Endothelial cell of umbilical vein (primary cell): ENCODE results near the gene RUNX2. TPM values are rescaled to one million over a fixed set of nuclear protein-coding genes. Genes with fewer than 3 reads are reported as not detected.

Experiments used
- BruUV-seq: library from RNA; stranded (reverse); fragments of 400-500 nt; replicated peaks from 2 replicates; lab custom pipeline; 2021; lab: Mats Ljungman, UMichigan
- CTCF ChIA-PET: fragments of 300-600, 350-600 bp; sonication (Branson Sonifier 250); formaldehyde crosslinking; loops from one replicate; lab custom pipeline; 2021; ENCODE audit warnings: antibody characterized with exemption, inconsistent platforms; lab: Charles Lee
- POLR2A ChIA-PET: fragments of 300-600, 350-600 bp; sonication (Branson Sonifier 250); formaldehyde crosslinking; loops from one replicate; lab custom pipeline; 2021; ENCODE audit warnings: antibody characterized with exemption, inconsistent platforms; lab: Charles Lee
- DNase-seq: peaks from one replicate; pipeline ENCODE4 v3.0.0-alpha.2; 2011; ENCODE audit warnings: low read depth, low spot score
- FAIRE-seq: peaks from 2 replicates; lab custom pipeline; 2011; peaks lifted over from hg19 to GRCh38; lab: Jason Lieb, UNC
- H2AFZ ChIP-seq: 2 replicates; pipeline ENCODE4 v1.6.0; 2012; ENCODE audit warnings: low read depth, low read length, control low read depth, inconsistent platforms
- H3K27ac ChIP-seq: 2 replicates; pipeline ENCODE4 v1.5.1; 2011; ENCODE audit warnings: low read depth, mild to moderate bottlenecking, control low read depth, low read length, moderate library complexity; ENCODE audit not compliant: insufficient read depth
- H3K27me3 ChIP-seq, 2 experiments: 2 replicates each; pipeline versions ENCODE4 v1.6.0 to v1.6.1; 2011; ENCODE audit warnings: low read length in 2 of 2, mixed read lengths in 1 of 2; ENCODE audit not compliant: control insufficient read depth in 2 of 2, insufficient read depth in 2 of 2
- H3K36me3 ChIP-seq, 2 experiments: 2 replicates in 1 of 2; 3 replicates in 1 of 2; pipeline ENCODE4 v1.5.1; 2011; ENCODE audit warnings: low read length in 2 of 2, mild to moderate bottlenecking in 1 of 2, moderate library complexity in 1 of 2; ENCODE audit not compliant: control insufficient read depth in 2 of 2, insufficient read depth in 2 of 2; ENCODE audit errors: extremely low read depth in 1 of 2
- H3K4me1 ChIP-seq: 3 replicates; pipeline ENCODE4 v1.5.1; 2011; ENCODE audit warnings: mild to moderate bottlenecking, low read length; ENCODE audit not compliant: control insufficient read depth, insufficient read depth; ENCODE audit errors: extremely low read depth
- H3K4me2 ChIP-seq: 2 replicates; pipeline ENCODE4 v1.6.1; 2011; ENCODE audit warnings: low read length, control low read depth, mixed read lengths; ENCODE audit not compliant: insufficient read depth
- H3K4me3 ChIP-seq, 3 experiments: fragments of 200-600 bp in 1 of 3; sonication (generic), shearing (Covaris generic) in 1 of 3; replicated peaks in 1 of 3; 2 replicates each; pipeline ENCODE4 v1.5.1; 2011 to 2016; ENCODE audit warnings: control low read depth in 3 of 3, low read length in 3 of 3, mild to moderate bottlenecking in 2 of 3, inconsistent platforms in 1 of 3, low read depth in 1 of 3, moderate library complexity in 1 of 3; ENCODE audit not compliant: insufficient read depth in 1 of 3
- H3K79me2 ChIP-seq: 2 replicates; pipeline ENCODE4 v1.6.0; 2012; ENCODE audit warnings: low read length, inconsistent platforms; ENCODE audit not compliant: control insufficient read depth, insufficient read depth
- H3K9ac ChIP-seq: replicated peaks from 2 replicates; pipeline ENCODE3; 2011; ENCODE audit warnings: low read length, control low read depth; ENCODE audit not compliant: insufficient read depth; ENCODE audit errors: extremely low read depth
- H3K9me1 ChIP-seq: replicated peaks from 3 replicates; pipeline ENCODE4 v1.6.0; 2011; ENCODE audit warnings: mild to moderate bottlenecking, low read length; ENCODE audit not compliant: control insufficient read depth, insufficient read depth; ENCODE audit errors: extremely low read depth
- H3K9me3 ChIP-seq: replicated peaks from 2 replicates; pipeline ENCODE4 v1.5.1; 2012; ENCODE audit warnings: low read length, inconsistent platforms; ENCODE audit not compliant: control insufficient read depth, insufficient read depth
- H4K20me1 ChIP-seq: replicated peaks from 2 replicates; pipeline ENCODE3; 2011; ENCODE audit warnings: mild to moderate bottlenecking, low read length; ENCODE audit not compliant: control insufficient read depth, insufficient read depth; ENCODE audit errors: extremely low read depth
- CTCF ChIP-seq, 2 donors: IDR thresholded peaks; 1 replicate in 1 of 2; 2 replicates in 1 of 2; pipeline ENCODE4 v1.5.1; 2011; ENCODE audit warnings: low read length in 2 of 2, mild to moderate bottlenecking in 2 of 2, moderate library complexity in 2 of 2, control low read depth in 1 of 2, inconsistent platforms in 1 of 2, low read depth in 1 of 2; ENCODE audit not compliant: insufficient read depth in 1 of 2; ENCODE audit errors: extremely low read depth in 1 of 2
- EZH2 ChIP-seq: IDR thresholded peaks from 2 replicates; pipeline ENCODE4 v1.6.1; 2012; ENCODE audit warnings: borderline replicate concordance, low read depth, mild to moderate bottlenecking, moderate library complexity, low read length, inconsistent platforms; ENCODE audit not compliant: severe bottlenecking
- FOS ChIP-seq: IDR thresholded peaks from 2 replicates; pipeline ENCODE4 v1.6.1; 2011; ENCODE audit warnings: mild to moderate bottlenecking, low read length, moderate library complexity, borderline replicate concordance; ENCODE audit not compliant: insufficient read depth
- GATA2 ChIP-seq: IDR thresholded peaks from 2 replicates; pipeline ENCODE4 v1.7.0; 2011; ENCODE audit warnings: low read depth, mild to moderate bottlenecking, moderate library complexity, mixed read lengths, low read length; ENCODE audit not compliant: insufficient read length, insufficient read depth
- JUN ChIP-seq: IDR thresholded peaks from 2 replicates; pipeline ENCODE4 v1.6.1; 2011; ENCODE audit warnings: borderline replicate concordance, low read depth; ENCODE audit not compliant: insufficient read length, insufficient read depth
- MAX ChIP-seq: IDR thresholded peaks from 2 replicates; pipeline ENCODE4 v1.6.1; 2011; ENCODE audit not compliant: insufficient read depth, insufficient read length
- MYC ChIP-seq: IDR thresholded peaks from one replicate; pipeline ENCODE4 v1.6.1; 2011; ENCODE audit warnings: mild to moderate bottlenecking, low read depth, low read length
- POLR2A ChIP-seq: IDR thresholded peaks from 2 replicates; pipeline ENCODE4 v1.6.1; 2012; ENCODE audit warnings: low read depth, mild to moderate bottlenecking, control low read depth, low read length
- POLR2AphosphoS5 ChIP-seq: IDR thresholded peaks from 2 replicates; pipeline ENCODE4 v1.6.1; 2012; ENCODE audit warnings: low read depth, mild to moderate bottlenecking, control low read depth, low read length, moderate library complexity; ENCODE audit not compliant: insufficient read depth
- dilution Hi-C: fragments of 300-500 bp; cut with MboI; formaldehyde crosslinking; loops from one replicate; pipeline ENCODE4 v1.15.0; 2019; ENCODE audit warnings: low sequenced_read_pairs; ENCODE audit not compliant: extremely low pct_ligation_motif_present
- intact Hi-C: fragments of 100-400 bp; cut with micrococcal nuclease; formaldehyde crosslinking; loops from one replicate; pipeline ENCODE4 v1.10.0; 2022
- polyA plus RNA-seq, 4 experiments: library from polyadenylated mRNA; depleted of rRNA in 3 of 4; stranded (reverse) in 3 of 4; unstranded in 1 of 4; fragments of >200 nt; gene quantifications; 2 replicates each; pipeline versions ENCODE4 v1.2.1 to v1.2.3, GENCODE V29; 2011 to 2012; ENCODE audit warnings: missing spikeins in 1 of 4
- total RNA-seq: library from RNA; stranded (reverse); gene quantifications from 2 replicates; pipeline ENCODE4 v1.2.3, GENCODE V29; 2021

Gene RUNX2
- total and polyA plus RNA-seq, 2 donors (not counting 3 experiments of a cell fraction or from before 2014, with no cell fraction given): 0.06 TPM; not detected in 1

- no peaks in the 10 kb centered on the region for H3K79me2 ChIP-seq
Observed at GRCh38 chr6:45419571-45420082, 91.5 kb downstream of the RUNX2 start.

More at GRCh38 chr6:45419571-45420082, 91.5 kb downstream of the RUNX2 start:
- ChIA-PET CTCF (interaction anchor here (0.9 to 4.9 kb wide), 6 partner anchors 295 to 944 kb away, joined by 3 to 50 read pairs (median 6); no protein-coding TSS in a partner anchor), POLR2A (no interaction called here)
- no peaks in the 10 kb centered on the region for H3K36me3 ChIP-seq
- FAIRE-seq (no peak), DNase-seq (peak; percentile 22)
- H3K4me3 ChIP-seq: no peak overlapping the region
- intact Hi-C loops: loop anchor here (1.0 to 5.0 kb wide), 6 partner anchors 41 to 942 kb away; no protein-coding TSS in a partner anchor
- no peak overlapping the region for H2AFZ ChIP-seq
- no peak overlapping the region for H3K9ac ChIP-seq
- peaks cover 17% of the 10 kb centered on the region for H3K4me1 ChIP-seq
- H3K9me1 ChIP-seq: no peaks in the 10 kb centered on the region
- H3K9me3 ChIP-seq: no peaks in the 10 kb centered on the region
- no peak overlapping the region for H3K4me2 ChIP-seq
- BruUV-seq: no TSS peak
- peaks cover 69 to 96% of the 10 kb centered on the region in 2 experiments for H3K27me3 ChIP-seq
- H3K27ac ChIP-seq: no peak overlapping the region
- H4K20me1 ChIP-seq: no peaks in the 10 kb centered on the region
- dilution Hi-C loops: no loop called here
- TF ChIP-seq MAX (no peak), JUN (no peak), MYC (no peak), POLR2A (no peak), GATA2 (no peak), FOS (no peak), POLR2AphosphoS5 (no peak), CTCF (IDR thresholded peaks at IDR 0.05; ENCODE audit: extremely low read depth in 1 of 2, insufficient read depth in 1 of 2, low read depth in 1 of 2, low read length in 2 of 2) (peak in 1 of 2 donors; percentile 20), EZH2 (peak; percentile 60)
